SK-N-SH treated with all-trans-retinoic acid at 6 μM for 48 hours (cell line): ENCODE measurements around the gene UBL3.

Source experiments
- ATAC-seq: fragments of 200-7000 bp; cut with Tn5 transposase; 3 replicates; pipeline ENCODE4 v1.9.1; 2020; ENCODE audit warnings: mild to moderate bottlenecking, moderate library complexity
- ARNTL ChIP-seq: fragments of 450-650 bp; formaldehyde crosslinking; IDR thresholded peaks from 2 replicates; pipeline ENCODE4 v1.5.0; 2020; ENCODE audit warnings: low read depth, mild to moderate bottlenecking, moderate library complexity, borderline replicate concordance
- BACH2 ChIP-seq: fragments of 250-450 bp; sonication (Bioruptor Pico); IDR thresholded peaks from 2 replicates; pipeline ENCODE4 v1.9.0; 2021; ENCODE audit warnings: mild to moderate bottlenecking, borderline replicate concordance
- CREB5 ChIP-seq: fragments of 250-450 bp; sonication (Bioruptor Pico); IDR thresholded peaks from 2 replicates; pipeline ENCODE4 v1.5.1; 2020; ENCODE audit warnings: low read depth, mild to moderate bottlenecking, moderate library complexity
- CSDC2 ChIP-seq: fragments of 250-450 bp; sonication (Bioruptor Pico); IDR thresholded peaks from 2 replicates; pipeline ENCODE4 v1.5.0; 2020; ENCODE audit warnings: mild to moderate bottlenecking, moderate library complexity
- CSRNP3 ChIP-seq: fragments of 250-450 bp; sonication (Bioruptor Pico); IDR thresholded peaks from 2 replicates; pipeline ENCODE4 v1.5.1; 2021; ENCODE audit warnings: mild to moderate bottlenecking, moderate library complexity
- ESRRG ChIP-seq: fragments of 250-450 bp; sonication (Bioruptor Pico); IDR thresholded peaks from 2 replicates; pipeline ENCODE4 v1.6.1; 2021; ENCODE audit warnings: mild to moderate bottlenecking
- GLIS3 ChIP-seq: fragments of 250-450 bp; sonication (Bioruptor Pico); IDR thresholded peaks from 2 replicates; pipeline ENCODE4 v1.5.0; 2020; ENCODE audit warnings: mild to moderate bottlenecking, moderate library complexity
- ISL1 ChIP-seq: fragments of 250-450 bp; sonication (Bioruptor Pico); IDR thresholded peaks from 2 replicates; pipeline ENCODE4 v2.1.2; 2022; ENCODE audit warnings: mild to moderate bottlenecking, moderate library complexity
- OSR1 ChIP-seq: fragments of 250-450 bp; sonication (Bioruptor Pico); IDR thresholded peaks from 2 replicates; pipeline ENCODE4 v1.8.0; 2022; ENCODE audit warnings: moderate library complexity, mild to moderate bottlenecking, inconsistent platforms
- PATZ1 ChIP-seq: fragments of 250-450 bp; sonication (Bioruptor Pico); IDR thresholded peaks from 2 replicates; pipeline ENCODE4 v1.8.0; 2020; ENCODE audit warnings: mild to moderate bottlenecking, moderate library complexity, borderline replicate concordance
- POU6F1 ChIP-seq: fragments of 250-450 bp; sonication (Bioruptor Pico); IDR thresholded peaks from 2 replicates; pipeline ENCODE4 v1.8.0; 2021; ENCODE audit warnings: low read depth, mild to moderate bottlenecking, moderate library complexity, borderline replicate concordance
- PPARA ChIP-seq: fragments of 250-450 bp; sonication (Bioruptor Pico); IDR thresholded peaks from 2 replicates; pipeline ENCODE4 v1.5.0; 2020; ENCODE audit warnings: mild to moderate bottlenecking, borderline replicate concordance
- SNAI2 ChIP-seq: fragments of 250-450 bp; sonication (Bioruptor Pico); IDR thresholded peaks from 2 replicates; pipeline ENCODE4 v1.5.0; 2020; ENCODE audit warnings: mild to moderate bottlenecking, moderate library complexity
- TCF4 ChIP-seq: fragments of 250-450 bp; sonication (Bioruptor Pico); IDR thresholded peaks from 2 replicates; pipeline ENCODE4 v1.8.0; 2021; ENCODE audit warnings: mild to moderate bottlenecking, moderate library complexity, borderline replicate concordance
- TOX ChIP-seq: fragments of 250-450 bp; sonication (Bioruptor Pico); IDR thresholded peaks from 2 replicates; pipeline ENCODE4 v1.8.0; 2021; ENCODE audit warnings: mild to moderate bottlenecking, moderate library complexity, borderline replicate concordance
- TSHZ2 ChIP-seq: fragments of 250-450 bp; sonication (Bioruptor Pico); IDR thresholded peaks from 2 replicates; pipeline ENCODE4 v1.5.0; 2020; ENCODE audit warnings: mild to moderate bottlenecking, moderate library complexity
- ZC3H10 ChIP-seq: fragments of 250-450 bp; sonication (Bioruptor Pico); IDR thresholded peaks from 2 replicates; pipeline ENCODE4 v1.5.1; 2021; ENCODE audit warnings: mild to moderate bottlenecking, moderate library complexity
- ZFP3 ChIP-seq: fragments of 250-450 bp; sonication (Bioruptor Pico); IDR thresholded peaks from 2 replicates; pipeline ENCODE4 v1.5.0; 2020; ENCODE audit warnings: mild to moderate bottlenecking, moderate library complexity
- ZFP30 ChIP-seq: fragments of 450-650 bp; formaldehyde crosslinking; IDR thresholded peaks from 2 replicates; pipeline ENCODE4 v1.5.0; 2022; ENCODE audit warnings: mild to moderate bottlenecking, moderate library complexity
- ZNF565 ChIP-seq: fragments of 450-650 bp; formaldehyde crosslinking; conservative IDR thresholded peaks from 2 replicates; pipeline ENCODE4 v1.5.0; 2020; ENCODE audit warnings: low read depth, mild to moderate bottlenecking, moderate library complexity
- ZNF70 ChIP-seq: fragments of 450-650 bp; formaldehyde crosslinking; IDR thresholded peaks from 2 replicates; pipeline ENCODE4 v1.5.0; 2020; ENCODE audit warnings: mild to moderate bottlenecking, moderate library complexity
- ZNF8 ChIP-seq: fragments of 450-650 bp; formaldehyde crosslinking; IDR thresholded peaks from 2 replicates; pipeline ENCODE4 v1.5.0; 2020; ENCODE audit warnings: mild to moderate bottlenecking, moderate library complexity

The UBL3 gene

GRCh38 chr13:29786698-29787097 lies 63.7 kb downstream of the UBL3 start:
- TF ChIP-seq ISL1 (CRISPR knock-in tag) (no peak), CSRNP3 (no peak), ARNTL (CRISPR knock-in tag) (no peak), ZNF565 (CRISPR knock-in tag) (no peak), TCF4 (CRISPR knock-in tag) (no peak), ZFP30 (CRISPR knock-in tag) (no peak), ZC3H10 (CRISPR knock-in tag) (no peak), ZNF8 (no peak), PPARA (CRISPR knock-in tag) (no peak), PATZ1 (CRISPR knock-in tag) (no peak), OSR1 (CRISPR knock-in tag) (no peak), TSHZ2 (CRISPR knock-in tag) (no peak), CSDC2 (CRISPR knock-in tag) (no peak), GLIS3 (CRISPR knock-in tag) (no peak), ZNF70 (CRISPR knock-in tag) (no peak), POU6F1 (CRISPR knock-in tag) (no peak), CREB5 (CRISPR knock-in tag) (no peak), BACH2 (CRISPR knock-in tag) (no peak), SNAI2 (CRISPR knock-in tag) (no peak)
- no peak for ATAC-seq

GRCh38 chr13:29785978-29786377 lies 64.4 kb downstream of the UBL3 start:
- TF ChIP-seq POU6F1 (CRISPR knock-in tag) = no peak
- TF ChIP-seq ZNF70 (CRISPR knock-in tag) = no peak
- TF ChIP-seq TOX (CRISPR knock-in tag) = no peak
- no peak for TF ChIP-seq SNAI2 (CRISPR knock-in tag)
- TF ChIP-seq GLIS3 (CRISPR knock-in tag) = no peak
- no peak for TF ChIP-seq TCF4 (CRISPR knock-in tag)
- TF ChIP-seq ESRRG = no peak
- no peak for TF ChIP-seq TSHZ2 (CRISPR knock-in tag)
- TF ChIP-seq ZNF565 (CRISPR knock-in tag) = no peak
- TF ChIP-seq ZFP3 (CRISPR knock-in tag) = no peak
- no peak for TF ChIP-seq ZC3H10 (CRISPR knock-in tag)
- TF ChIP-seq ZNF8 = no peak
- TF ChIP-seq, all 23 proteins: peak for 0

More at GRCh38 chr13:29785978-29786377, 64.4 kb downstream of the UBL3 start:
- no peak for ATAC-seq
